T-helper 2 cell (primary cell): ENCODE data around the gene LRRC52.
"Not testable (repeated sequence)": the region's sequence is repeated elsewhere in the genome, so short reads cannot be mapped to it uniquely, and the experiment has no call there.

Experiments used
- DNase-seq, 5 experiments: peaks; one replicate each; pipeline versions ENCODE4 v3.0.0 to v3.0.0-alpha.2; 2012 to 2022

The LRRC52 gene

GRCh38 chr1:165586398-165586797 lies 42.6 kb downstream of the LRRC52 start:
- no peak for DNase-seq

- DNase-seq, result not testable (repeated sequence)
These were observed 47.6 kb downstream of the LRRC52 start for GRCh38 chr1:165591391-165591790.

- peak; percentile 32 to 71 (median 61) for DNase-seq
These were observed 49.4 kb downstream of the LRRC52 start for GRCh38 chr1:165592945-165593823.

GRCh38 chr1:165595246-165595938 lies 51.6 kb downstream of the LRRC52 start:
- no peak for DNase-seq

- peak; percentile 61 to 97 (median 87) for DNase-seq
These were observed 54.3 kb downstream of the LRRC52 start for GRCh38 chr1:165597883-165598675.

- DNase-seq, result no peak
These were observed 54.9 kb downstream of the LRRC52 start for GRCh38 chr1:165598676-165599059.

GRCh38 chr1:165600793-165601192 lies 57.0 kb downstream of the LRRC52 start:
- no peak for DNase-seq

- no peak for DNase-seq
These were observed 60.0 kb downstream of the LRRC52 start for GRCh38 chr1:165603810-165604209.

- no peak for DNase-seq
These were observed 61.4 kb downstream of the LRRC52 start for GRCh38 chr1:165605246-165605645.

GRCh38 chr1:165606676-165607075 lies 62.9 kb downstream of the LRRC52 start:
- not testable (repeated sequence) for DNase-seq

- DNase-seq, result no peak
These were observed 67.1 kb downstream of the LRRC52 start for GRCh38 chr1:165610866-165611265.

- DNase-seq, result no peak
These were observed 68.3 kb downstream of the LRRC52 start for GRCh38 chr1:165612062-165612461.
